Endothelial cell of umbilical vein (primary cell): ENCODE measurements around the gene CNTROB. TPM values are rescaled to one million over a fixed set of nuclear protein-coding genes. Genes with fewer than 3 reads are reported as not detected.

Source experiments
- BruUV-seq: library from RNA; stranded (reverse); fragments of 400-500 nt; replicated peaks from 2 replicates; lab custom pipeline; 2021; lab: Mats Ljungman, UMichigan
- CTCF ChIA-PET: fragments of 300-600, 350-600 bp; sonication (Branson Sonifier 250); formaldehyde crosslinking; loops from one replicate; lab custom pipeline; 2021; ENCODE audit warnings: antibody characterized with exemption, inconsistent platforms; lab: Charles Lee
- POLR2A ChIA-PET: fragments of 300-600, 350-600 bp; sonication (Branson Sonifier 250); formaldehyde crosslinking; loops from one replicate; lab custom pipeline; 2021; ENCODE audit warnings: antibody characterized with exemption, inconsistent platforms; lab: Charles Lee
- DNase-seq: peaks from one replicate; pipeline ENCODE4 v3.0.0-alpha.2; 2011; ENCODE audit warnings: low read depth, low spot score
- FAIRE-seq: peaks from 2 replicates; lab custom pipeline; 2011; peaks lifted over from hg19 to GRCh38; lab: Jason Lieb, UNC
- H2AFZ ChIP-seq: 2 replicates; pipeline ENCODE4 v1.6.0; 2012; ENCODE audit warnings: low read depth, low read length, control low read depth, inconsistent platforms
- H3K27ac ChIP-seq: 2 replicates; pipeline ENCODE4 v1.5.1; 2011; ENCODE audit warnings: low read depth, mild to moderate bottlenecking, control low read depth, low read length, moderate library complexity; ENCODE audit not compliant: insufficient read depth
- H3K27me3 ChIP-seq, 2 experiments: 2 replicates each; pipeline versions ENCODE4 v1.6.0 to v1.6.1; 2011; ENCODE audit warnings: low read length in 2 of 2, mixed read lengths in 1 of 2; ENCODE audit not compliant: control insufficient read depth in 2 of 2, insufficient read depth in 2 of 2
- H3K36me3 ChIP-seq, 2 experiments: 2 replicates in 1 of 2; 3 replicates in 1 of 2; pipeline ENCODE4 v1.5.1; 2011; ENCODE audit warnings: low read length in 2 of 2, mild to moderate bottlenecking in 1 of 2, moderate library complexity in 1 of 2; ENCODE audit not compliant: control insufficient read depth in 2 of 2, insufficient read depth in 2 of 2; ENCODE audit errors: extremely low read depth in 1 of 2
- H3K4me1 ChIP-seq: 3 replicates; pipeline ENCODE4 v1.5.1; 2011; ENCODE audit warnings: mild to moderate bottlenecking, low read length; ENCODE audit not compliant: control insufficient read depth, insufficient read depth; ENCODE audit errors: extremely low read depth
- H3K4me2 ChIP-seq: 2 replicates; pipeline ENCODE4 v1.6.1; 2011; ENCODE audit warnings: low read length, control low read depth, mixed read lengths; ENCODE audit not compliant: insufficient read depth
- H3K4me3 ChIP-seq, 3 experiments: fragments of 200-600 bp in 1 of 3; sonication (generic), shearing (Covaris generic) in 1 of 3; replicated peaks in 1 of 3; 2 replicates each; pipeline ENCODE4 v1.5.1; 2011 to 2016; ENCODE audit warnings: control low read depth in 3 of 3, low read length in 3 of 3, mild to moderate bottlenecking in 2 of 3, inconsistent platforms in 1 of 3, low read depth in 1 of 3, moderate library complexity in 1 of 3; ENCODE audit not compliant: insufficient read depth in 1 of 3
- H3K79me2 ChIP-seq: 2 replicates; pipeline ENCODE4 v1.6.0; 2012; ENCODE audit warnings: low read length, inconsistent platforms; ENCODE audit not compliant: control insufficient read depth, insufficient read depth
- H3K9ac ChIP-seq: replicated peaks from 2 replicates; pipeline ENCODE3; 2011; ENCODE audit warnings: low read length, control low read depth; ENCODE audit not compliant: insufficient read depth; ENCODE audit errors: extremely low read depth
- H3K9me1 ChIP-seq: replicated peaks from 3 replicates; pipeline ENCODE4 v1.6.0; 2011; ENCODE audit warnings: mild to moderate bottlenecking, low read length; ENCODE audit not compliant: control insufficient read depth, insufficient read depth; ENCODE audit errors: extremely low read depth
- H3K9me3 ChIP-seq: replicated peaks from 2 replicates; pipeline ENCODE4 v1.5.1; 2012; ENCODE audit warnings: low read length, inconsistent platforms; ENCODE audit not compliant: control insufficient read depth, insufficient read depth
- H4K20me1 ChIP-seq: replicated peaks from 2 replicates; pipeline ENCODE3; 2011; ENCODE audit warnings: mild to moderate bottlenecking, low read length; ENCODE audit not compliant: control insufficient read depth, insufficient read depth; ENCODE audit errors: extremely low read depth
- EZH2 ChIP-seq: IDR thresholded peaks from 2 replicates; pipeline ENCODE4 v1.6.1; 2012; ENCODE audit warnings: borderline replicate concordance, low read depth, mild to moderate bottlenecking, moderate library complexity, low read length, inconsistent platforms; ENCODE audit not compliant: severe bottlenecking
- FOS ChIP-seq: IDR thresholded peaks from 2 replicates; pipeline ENCODE4 v1.6.1; 2011; ENCODE audit warnings: mild to moderate bottlenecking, low read length, moderate library complexity, borderline replicate concordance; ENCODE audit not compliant: insufficient read depth
- GATA2 ChIP-seq: IDR thresholded peaks from 2 replicates; pipeline ENCODE4 v1.7.0; 2011; ENCODE audit warnings: low read depth, mild to moderate bottlenecking, moderate library complexity, mixed read lengths, low read length; ENCODE audit not compliant: insufficient read length, insufficient read depth
- JUN ChIP-seq: IDR thresholded peaks from 2 replicates; pipeline ENCODE4 v1.6.1; 2011; ENCODE audit warnings: borderline replicate concordance, low read depth; ENCODE audit not compliant: insufficient read length, insufficient read depth
- MAX ChIP-seq: IDR thresholded peaks from 2 replicates; pipeline ENCODE4 v1.6.1; 2011; ENCODE audit not compliant: insufficient read depth, insufficient read length
- MYC ChIP-seq: IDR thresholded peaks from one replicate; pipeline ENCODE4 v1.6.1; 2011; ENCODE audit warnings: mild to moderate bottlenecking, low read depth, low read length
- POLR2A ChIP-seq: IDR thresholded peaks from 2 replicates; pipeline ENCODE4 v1.6.1; 2012; ENCODE audit warnings: low read depth, mild to moderate bottlenecking, control low read depth, low read length
- dilution Hi-C: fragments of 300-500 bp; cut with MboI; formaldehyde crosslinking; loops from one replicate; pipeline ENCODE4 v1.15.0; 2019; ENCODE audit warnings: low sequenced_read_pairs; ENCODE audit not compliant: extremely low pct_ligation_motif_present
- intact Hi-C: fragments of 100-400 bp; cut with micrococcal nuclease; formaldehyde crosslinking; loops from one replicate; pipeline ENCODE4 v1.10.0; 2022
- polyA plus RNA-seq, 4 experiments: library from polyadenylated mRNA; depleted of rRNA in 3 of 4; stranded (reverse) in 3 of 4; unstranded in 1 of 4; fragments of >200 nt; gene quantifications; 2 replicates each; pipeline versions ENCODE4 v1.2.1 to v1.2.3, GENCODE V29; 2011 to 2012; ENCODE audit warnings: missing spikeins in 1 of 4
- total RNA-seq: library from RNA; stranded (reverse); gene quantifications from 2 replicates; pipeline ENCODE4 v1.2.3, GENCODE V29; 2021

Gene CNTROB
- total and polyA plus RNA-seq, 2 donors (not counting 3 experiments of a cell fraction or from before 2014, with no cell fraction given): 24.9 to 47.2 TPM

- FAIRE-seq (no peak), DNase-seq (no peak)
- Histone ChIP-seq H3K9me3 (no peaks in the 10 kb centered on the region), H3K79me2 (no peaks in the 10 kb centered on the region), H3K36me3 (peaks cover 37 to 89% of the 10 kb centered on the region in 2 experiments), H4K20me1 (no peaks in the 10 kb centered on the region), H3K27me3 (no peaks in the 10 kb centered on the region), H3K27ac (no peak overlapping the region), H3K4me1 (no peaks in the 10 kb centered on the region), H3K9me1 (no peaks in the 10 kb centered on the region), H3K9ac (no peak overlapping the region), H3K4me3 (no peak overlapping the region), H2AFZ (no peak overlapping the region), H3K4me2 (no peak overlapping the region)
- POLR2A ChIA-PET: no interaction called here
- intact Hi-C loops (no loop called here), dilution Hi-C loops (no loop called here)
- CTCF ChIA-PET: interaction anchor here (1.8 kb wide), 1 partner anchor 68 kb away, joined by 4 read pairs; no protein-coding TSS in a partner anchor
- BruUV-seq: TSS peak; percentile 23
- TF ChIP-seq FOS (no peak), POLR2A (no peak), MYC (no peak)
Observed at GRCh38 chr17:7903154-7904103, 28.6 kb upstream of the CNTROB start.

- Histone ChIP-seq H3K27me3 (no peaks in the 10 kb centered on the region), H3K79me2 (no peaks in the 10 kb centered on the region), H3K9ac (no peak overlapping the region), H3K4me2 (no peak overlapping the region), H3K9me1 (no peaks in the 10 kb centered on the region), H4K20me1 (no peaks in the 10 kb centered on the region), H3K4me1 (no peaks in the 10 kb centered on the region), H3K27ac (no peak overlapping the region), H2AFZ (no peak overlapping the region), H3K36me3 (peaks cover 20 to 77% of the 10 kb centered on the region in 2 experiments), H3K4me3 (no peak overlapping the region), H3K9me3 (no peaks in the 10 kb centered on the region)
- DNase-seq: no peak
- ChIA-PET CTCF (interaction anchor here (2.3 kb wide), 1 partner anchor 80 kb away, joined by 8 read pairs; no protein-coding TSS in a partner anchor), POLR2A (no interaction called here)
- intact Hi-C loops (no loop called here), dilution Hi-C loops (no loop called here)
- no peak for TF ChIP-seq GATA2
- TF ChIP-seq JUN: no peak
- no peak for TF ChIP-seq EZH2
- no peak for TF ChIP-seq MAX
- no TSS peak for BruUV-seq
- no peak for FAIRE-seq
Observed at GRCh38 chr17:7909089-7909488, 22.9 kb upstream of the CNTROB start.
